HFF-Myc (cell line): ENCODE data around the gene RBFOX2.
A peak's percentile ranks its signal among the peaks of the same experiment; 100 is the strongest.
"Not testable (repeated sequence)": the region's sequence is repeated elsewhere in the genome, so short reads cannot be mapped to it uniquely, and the experiment has no call there.

ENCODE experiments used
- DNase-seq: peaks from one replicate; pipeline ENCODE4 v3.0.0-alpha.2; 2011; ENCODE audit warnings: low read depth; ENCODE audit errors: extremely low read depth
- H3K4me3 ChIP-seq: replicated peaks from 2 replicates; pipeline ENCODE4 v1.5.1; 2011; ENCODE audit warnings: low read depth, mild to moderate bottlenecking, control low read depth, low read length
- TF ChIP-seq, protein P1 (sequence below): IDR thresholded peaks from 2 replicates; pipeline ENCODE4 v1.5.1; 2012; ENCODE audit warnings: mild to moderate bottlenecking, low read depth, low read length, control low read depth; ENCODE audit errors: missing control alignments

RBFOX2 gene, protein sequence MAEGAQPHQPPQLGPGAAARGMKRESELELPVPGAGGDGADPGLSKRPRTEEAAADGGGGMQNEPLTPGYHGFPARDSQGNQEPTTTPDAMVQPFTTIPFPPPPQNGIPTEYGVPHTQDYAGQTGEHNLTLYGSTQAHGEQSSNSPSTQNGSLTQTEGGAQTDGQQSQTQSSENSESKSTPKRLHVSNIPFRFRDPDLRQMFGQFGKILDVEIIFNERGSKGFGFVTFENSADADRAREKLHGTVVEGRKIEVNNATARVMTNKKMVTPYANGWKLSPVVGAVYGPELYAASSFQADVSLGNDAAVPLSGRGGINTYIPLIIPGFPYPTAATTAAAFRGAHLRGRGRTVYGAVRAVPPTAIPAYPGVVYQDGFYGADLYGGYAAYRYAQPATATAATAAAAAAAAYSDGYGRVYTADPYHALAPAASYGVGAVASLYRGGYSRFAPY

GRCh38 chr22:36028646-36029405, at the start of gene RBFOX2:
Gene RBFOX2, minus strand, starts transcription at chr22:36028824. Its CDS starts 399 bp downstream, at chr22:36028425.
- TF ChIP-seq, protein P1, sequence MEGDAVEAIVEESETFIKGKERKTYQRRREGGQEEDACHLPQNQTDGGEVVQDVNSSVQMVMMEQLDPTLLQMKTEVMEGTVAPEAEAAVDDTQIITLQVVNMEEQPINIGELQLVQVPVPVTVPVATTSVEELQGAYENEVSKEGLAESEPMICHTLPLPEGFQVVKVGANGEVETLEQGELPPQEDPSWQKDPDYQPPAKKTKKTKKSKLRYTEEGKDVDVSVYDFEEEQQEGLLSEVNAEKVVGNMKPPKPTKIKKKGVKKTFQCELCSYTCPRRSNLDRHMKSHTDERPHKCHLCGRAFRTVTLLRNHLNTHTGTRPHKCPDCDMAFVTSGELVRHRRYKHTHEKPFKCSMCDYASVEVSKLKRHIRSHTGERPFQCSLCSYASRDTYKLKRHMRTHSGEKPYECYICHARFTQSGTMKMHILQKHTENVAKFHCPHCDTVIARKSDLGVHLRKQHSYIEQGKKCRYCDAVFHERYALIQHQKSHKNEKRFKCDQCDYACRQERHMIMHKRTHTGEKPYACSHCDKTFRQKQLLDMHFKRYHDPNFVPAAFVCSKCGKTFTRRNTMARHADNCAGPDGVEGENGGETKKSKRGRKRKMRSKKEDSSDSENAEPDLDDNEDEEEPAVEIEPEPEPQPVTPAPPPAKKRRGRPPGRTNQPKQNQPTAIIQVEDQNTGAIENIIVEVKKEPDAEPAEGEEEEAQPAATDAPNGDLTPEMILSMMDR = no peak
- DNase-seq = peak; percentile 79
- H3K4me3 ChIP-seq = peak within 1 kb of the TSS; percentile 80

DNA sequence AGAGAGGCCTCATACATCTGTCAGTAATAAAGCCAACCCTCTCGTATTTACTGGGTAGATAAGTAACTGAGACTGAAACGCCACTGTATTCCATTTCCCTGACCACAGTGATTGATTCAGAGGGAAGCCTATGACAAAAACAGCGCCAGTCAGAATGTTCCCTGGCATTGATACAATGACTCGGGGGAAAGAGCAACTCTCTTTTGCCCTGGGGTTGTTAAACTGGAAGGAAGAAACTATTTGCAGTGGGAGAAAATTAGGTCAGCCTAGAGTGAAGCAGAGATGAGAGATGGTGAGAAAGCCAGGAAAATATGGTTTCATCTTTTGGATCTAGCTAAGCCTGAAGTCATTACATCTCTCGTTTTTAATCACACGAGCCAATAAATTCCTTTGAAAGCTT, 48.6 kb upstream of the RBFOX2 start:
- DNase-seq = no peak
- TF ChIP-seq, protein P1 = no peak
- H3K4me3 ChIP-seq = no peak overlapping the region

DNA sequence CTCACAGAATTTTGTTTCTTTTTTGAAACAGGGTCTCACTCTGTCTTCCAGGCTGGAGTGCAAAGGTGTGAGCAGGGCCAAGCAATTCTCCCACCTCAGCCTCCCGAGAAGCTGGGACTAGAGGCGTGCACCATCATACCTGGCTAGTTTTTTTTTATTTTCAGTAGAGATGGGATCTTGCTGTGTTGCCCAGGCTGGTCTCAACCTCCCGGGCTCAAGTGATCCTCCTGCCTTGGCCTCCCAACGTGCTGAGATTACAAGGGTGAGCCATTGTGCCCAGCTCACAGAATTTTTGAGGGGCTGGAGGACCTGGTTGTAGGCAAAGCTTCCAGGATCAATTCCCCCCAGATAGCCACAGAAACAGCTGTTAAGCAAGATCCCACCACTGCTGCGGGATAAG, 47.1 kb upstream of the RBFOX2 start:
- TF ChIP-seq, protein P1 = no peak
- no peak overlapping the region for H3K4me3 ChIP-seq
- no peak for DNase-seq

DNA sequence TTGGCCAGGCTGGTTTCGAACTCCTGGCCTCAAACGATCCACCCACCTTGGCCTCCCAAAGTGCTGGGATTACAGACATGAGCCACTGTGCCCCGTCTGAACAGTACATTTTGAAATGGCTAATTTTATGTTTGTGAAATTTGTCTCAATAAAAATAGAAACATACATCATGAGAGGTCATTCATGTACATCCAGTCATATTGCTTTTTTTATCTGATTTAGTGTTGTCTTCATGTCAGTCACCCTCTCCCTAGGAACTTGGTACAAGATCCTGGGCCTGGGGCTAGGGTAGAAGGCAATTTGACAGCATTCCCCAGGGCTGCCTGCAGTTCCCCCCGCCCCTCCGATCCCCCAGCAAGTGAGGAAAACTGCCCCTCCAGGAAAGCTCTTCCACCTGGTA, 46.6 kb upstream of the RBFOX2 start:
- TF ChIP-seq, protein P1 = no peak
- H3K4me3 ChIP-seq = no peak overlapping the region
- no peak for DNase-seq

DNA sequence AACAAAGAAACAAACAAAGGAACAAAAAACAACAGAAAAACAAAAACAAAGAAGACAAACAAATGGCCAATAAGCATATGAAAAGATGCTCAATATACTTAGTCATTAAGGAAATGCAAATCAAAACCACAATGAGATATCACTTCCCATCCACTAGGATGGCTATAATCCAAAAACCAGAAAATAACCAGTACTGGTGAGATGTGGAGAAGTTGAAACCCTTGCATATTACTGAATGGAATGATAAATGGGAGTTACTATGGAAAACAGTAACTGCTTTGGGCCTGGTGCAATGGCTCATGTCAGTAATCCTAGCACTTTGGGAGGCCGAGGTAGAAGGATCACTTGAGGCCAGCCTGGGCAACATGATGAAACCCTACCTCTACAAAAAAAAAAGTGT, 44.9 kb upstream of the RBFOX2 start:
- no peak overlapping the region for H3K4me3 ChIP-seq
- DNase-seq = no peak
- TF ChIP-seq, protein P1 = no peak

- H3K4me3 ChIP-seq, DNase-seq: not testable (repeated sequence)
Measured at GRCh38 chr22:36070645-36071044, 42.0 kb upstream of the RBFOX2 start.

DNA sequence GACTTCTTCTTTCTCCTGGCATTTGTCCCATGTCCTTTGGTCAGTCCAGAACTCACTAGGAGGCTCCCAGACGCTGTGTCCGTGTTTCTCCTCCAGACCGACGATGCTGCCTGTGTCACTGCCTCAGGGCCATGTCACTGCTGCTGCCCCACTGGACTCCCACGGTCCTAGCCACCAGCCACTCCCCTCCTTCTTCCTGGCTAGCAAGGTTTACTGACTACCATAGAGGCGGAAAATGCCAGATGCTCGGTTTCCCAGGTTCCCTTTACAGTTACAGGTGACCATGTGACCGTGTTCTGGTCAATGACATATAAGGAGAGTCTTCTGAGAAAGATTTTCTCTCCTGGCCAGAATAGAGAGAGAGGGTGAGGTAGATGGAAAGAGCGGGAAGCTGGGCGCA, 40.7 kb upstream of the RBFOX2 start:
- DNase-seq = no peak
- no peak overlapping the region for H3K4me3 ChIP-seq
- TF ChIP-seq, protein P1 = no peak
